ENCODE data around the gene FGD4.

- TF ChIP-seq POLR2A (IDR thresholded peaks at IDR 0.05) (no peak), CTCF (IDR thresholded peaks at IDR 0.05) (no peak)
Observed at GRCh38 chr12:32534698-32535097, 135.3 kb downstream of the FGD4 start.
